Body of pancreas (tissue), 4 donors: ENCODE data around the gene MCCC2. TPM values are rescaled to one million over a fixed set of nuclear protein-coding genes. Genes with fewer than 3 reads are reported as not detected.

Experiments used
- ATAC-seq: fragments of 150-250 bp; one replicate; pipeline ENCODE4 v1.9.1; 2016
- DNase-seq, 4 donors: peaks; one replicate each; pipeline ENCODE4 v3.0.0-alpha.2; 2019
- H3K27ac ChIP-seq, 4 donors: fragments of 200-600 bp; sonication (generic); 1 replicate in 3 of 4; 2 replicates in 1 of 4; pipeline versions ENCODE4 v1.5.1 to v1.6.1; 2016 to 2019; ENCODE audit warnings: mild to moderate bottlenecking in 1 of 4, mixed read lengths in 1 of 4, moderate library complexity in 1 of 4
- H3K27me3 ChIP-seq, 2 donors: fragments of 200-600 bp; sonication (generic); one replicate each; pipeline ENCODE4 v1.6.0; 2016; ENCODE audit warnings: mild to moderate bottlenecking in 1 of 2
- H3K36me3 ChIP-seq, 2 donors: fragments of 200-600 bp; sonication (generic); replicated peaks in 1 of 2; 2 replicates each; pipeline ENCODE4 v1.5.1; 2016; ENCODE audit warnings: low read depth in 2 of 2; ENCODE audit not compliant: insufficient read depth in 1 of 2
- H3K4me1 ChIP-seq: fragments of 200-600 bp; sonication (generic); one replicate; pipeline ENCODE4 v1.6.0; 2016
- H3K4me3 ChIP-seq, 2 donors: fragments of 200-600 bp; sonication (generic); 1 replicate in 1 of 2; 2 replicates in 1 of 2; pipeline ENCODE4 v1.5.1; 2016 to 2019
- H3K9me3 ChIP-seq, 3 donors: fragments of 200-600 bp; sonication (generic); 1 replicate in 2 of 3; 2 replicates in 1 of 3; pipeline ENCODE4 v1.5.1; 2016
- CTCF ChIP-seq, 7 experiments: fragments of 450-650 bp in 4 of 7; fragments of 200-600 bp in 3 of 7; sonication (generic) in 3 of 7; IDR thresholded peaks; one replicate each; pipeline ENCODE4 v1.5.1; 2016 to 2019; ENCODE audit warnings: antibody characterized with exemption in 7 of 7
- POLR2A ChIP-seq, 3 donors: fragments of 450-650 bp; IDR thresholded peaks; one replicate each; pipeline ENCODE4 v1.6.1; 2016; ENCODE audit warnings: antibody characterized with exemption in 3 of 3, mild to moderate bottlenecking in 2 of 3
- WGBS, 2 donors: methylation state at CpG; one replicate each; pipeline ENCODE4 v1.1.5; 2017; 5-methylcytosine and 5-hydroxymethylcytosine counted together
- intact Hi-C: fragments of 100-400 bp; cut with DNase I; formaldehyde crosslinking; loops from one replicate; pipeline ENCODE4 v1.15.1; 2023
- total RNA-seq, 2 donors: library from RNA; depleted of rRNA; stranded (reverse); fragments of >200 nt; gene quantifications; one replicate each; pipeline ENCODE4 v1.1.0, GENCODE V29; 2016

Gene MCCC2
- total RNA-seq, 2 donors from 2014 or later, result 22.8 to 31.0 TPM

- H3K4me1 ChIP-seq, result no peaks in the 10 kb centered on the region
- H3K36me3 ChIP-seq, result peaks cover 0 to 7% of the 10 kb centered on the region in 2 donors
- no peak for ATAC-seq
- intact Hi-C loops, result no loop called here
- H3K27ac ChIP-seq, result no peak overlapping the region
- WGBS, 2 donors, result 92 to 93% methylated on average over 3 of the region's 3 CpGs
- no peak for DNase-seq
- H3K4me3 ChIP-seq, result no peak overlapping the region
- no peaks in the 10 kb centered on the region for H3K27me3 ChIP-seq
- no peak for TF ChIP-seq CTCF (IDR thresholded peaks at IDR 0.05)
- TF ChIP-seq POLR2A (IDR thresholded peaks at IDR 0.05), result no peak
- H3K9me3 ChIP-seq, result no peaks in the 10 kb centered on the region
These were observed 64.4 kb downstream of the MCCC2 start for GRCh38 chr5:71651579-71651978.

DNA sequence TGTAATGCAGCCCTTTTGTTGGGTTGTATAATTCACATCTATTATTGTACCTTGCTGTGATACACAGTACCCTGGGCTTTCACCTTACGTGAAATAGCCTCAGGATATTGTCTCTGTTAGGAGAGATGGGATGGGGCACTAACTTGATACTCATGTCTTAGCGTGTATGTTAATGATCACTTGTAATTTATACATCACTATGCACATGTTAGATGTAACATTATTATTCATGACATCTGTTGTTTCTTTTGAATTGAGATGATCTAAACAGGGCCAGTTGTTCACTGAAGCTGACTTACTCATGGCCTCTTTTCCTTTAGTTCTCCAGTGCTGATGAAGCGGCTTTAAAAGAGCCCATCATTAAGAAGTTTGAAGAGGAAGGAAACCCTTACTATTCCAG is 65.2 kb downstream of the MCCC2 start:
- peaks cover 0 to 7% of the 10 kb centered on the region in 2 donors for H3K36me3 ChIP-seq
- WGBS, 2 donors, result 65 to 71% methylated on average over 3 of the region's 3 CpGs
- ATAC-seq (no peak), DNase-seq (no peak)
- TF ChIP-seq CTCF (IDR thresholded peaks at IDR 0.05), result no peak
- TF ChIP-seq POLR2A (IDR thresholded peaks at IDR 0.05), result no peak
- H3K4me3 ChIP-seq, result no peak overlapping the region
- intact Hi-C loops, result no loop called here
- no peaks in the 10 kb centered on the region for H3K27me3 ChIP-seq
- H3K4me1 ChIP-seq, result no peaks in the 10 kb centered on the region
- H3K27ac ChIP-seq, result no peak overlapping the region
- H3K9me3 ChIP-seq, result no peaks in the 10 kb centered on the region

DNA sequence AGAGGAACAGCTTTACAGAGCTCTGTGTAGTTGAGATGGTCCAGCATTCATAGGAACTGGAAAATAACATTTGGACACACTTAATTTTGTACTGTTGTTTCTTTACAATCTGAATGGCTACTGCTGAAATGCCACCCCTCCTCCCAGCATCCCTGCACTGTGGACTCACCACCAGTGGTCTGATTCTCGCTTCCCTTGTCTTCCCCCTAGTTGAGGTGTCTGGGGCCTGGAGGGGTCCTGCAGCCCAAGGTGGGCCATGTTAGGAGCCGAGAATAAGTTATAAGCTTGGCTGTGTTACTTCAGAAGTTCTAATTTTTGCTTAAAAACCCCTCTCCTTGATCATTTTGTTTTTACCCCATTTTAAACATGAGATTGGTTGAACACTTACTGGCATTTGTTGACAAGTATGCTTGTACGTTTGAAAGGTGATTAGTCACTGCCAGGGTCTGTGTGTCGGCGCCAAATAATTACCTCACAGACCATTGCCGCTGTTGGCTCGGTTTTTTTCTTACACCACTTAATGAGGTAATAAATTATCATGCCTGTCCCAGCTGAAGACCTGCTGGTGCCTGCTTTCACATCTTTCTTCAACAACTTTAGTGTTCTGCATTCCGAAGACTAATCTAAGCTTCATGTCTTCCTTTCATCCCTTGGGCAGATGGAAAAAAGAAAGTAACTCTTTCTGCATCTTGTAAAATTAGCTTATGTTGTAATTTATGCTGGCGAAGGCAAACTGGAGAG is 65.8 kb downstream of the MCCC2 start:
- DNase-seq, result peak in 3 of 4 donors; percentile 15 to 39 (median 34)
- intact Hi-C loops, result no loop called here
- ATAC-seq, result peak; percentile 64
- Histone ChIP-seq H3K27ac (no peak overlapping the region), H3K9me3 (no peaks in the 10 kb centered on the region), H3K4me3 (no peak overlapping the region), H3K36me3 (peaks cover 0 to 9% of the 10 kb centered on the region in 2 donors), H3K27me3 (no peaks in the 10 kb centered on the region), H3K4me1 (no peaks in the 10 kb centered on the region)
- TF ChIP-seq CTCF (IDR thresholded peaks at IDR 0.05) (no peak), POLR2A (IDR thresholded peaks at IDR 0.05) (no peak)
- 49 to 69% methylated on average over 9 of the region's 9 CpGs for WGBS, 2 donors

- 81% methylated on average over 3 of the region's 3 CpGs for WGBS, 2 donors
- no peak for TF ChIP-seq POLR2A (IDR thresholded peaks at IDR 0.05)
- TF ChIP-seq CTCF (IDR thresholded peaks at IDR 0.05), result no peak
- H3K27ac ChIP-seq, result no peak overlapping the region
- H3K36me3 ChIP-seq, result peaks cover 0 to 2% of the 10 kb centered on the region in 2 donors
- intact Hi-C loops, result no loop called here
- DNase-seq, result no peak
- no peak overlapping the region for H3K4me3 ChIP-seq
- H3K9me3 ChIP-seq, result no peaks in the 10 kb centered on the region
- no peaks in the 10 kb centered on the region for H3K27me3 ChIP-seq
- ATAC-seq, result no peak
- H3K4me1 ChIP-seq, result no peaks in the 10 kb centered on the region
These were observed 71.9 kb downstream of the MCCC2 start for GRCh38 chr5:71658916-71659662.
